ENCODE data around the gene NME7.

GRCh38 chr1:169193191-169193850 is 174.3 kb downstream of the NME7 start:
- TF ChIP-seq CTCF (tag by site-specific recombination; IDR thresholded peaks at IDR 0.05) (no peak), ZBTB21 (tag by site-specific recombination; IDR thresholded peaks at IDR 0.05) (no peak), ZNF362 (tag by site-specific recombination; IDR thresholded peaks at IDR 0.05) (no peak), ZFP41 (tag by site-specific recombination; IDR thresholded peaks at IDR 0.05; ENCODE audit: borderline replicate concordance) (no peak), REST (tag by site-specific recombination; IDR thresholded peaks at IDR 0.05) (no peak), SCRT2 (tag by site-specific recombination; IDR thresholded peaks at IDR 0.05) (no peak), PBX3 (CRISPR knock-in tag; IDR thresholded peaks at IDR 0.05) (no peak)

Measured in HEK293 (cell line).